ENCODE data around the gene TNP1. TPM values are rescaled to one million over a fixed set of nuclear protein-coding genes. Genes with fewer than 3 reads are reported as not detected.

The TNP1 gene
- total and polyA plus RNA-seq, 2 donors (not counting 1 experiment from before 2014, with no cell fraction given): not detected

Other genes with a start within 250 kb of the TNP1 start
- not detected in 2 replicates for gene IGFBP2, start 226.6 kb downstream of the TNP1 start, total RNA-seq
- not detected in 2 replicates for gene IGFBP2, start 226.6 kb downstream of the TNP1 start, polyA plus RNA-seq
- not detected in 2 replicates for gene IGFBP5, start 164.5 kb downstream of the TNP1 start, total RNA-seq
- not detected in 2 replicates for gene IGFBP5, start 164.5 kb downstream of the TNP1 start, polyA plus RNA-seq

Measured in B cell (primary cell).